Measurements from ENCODE around the gene RPA4. TPM values are rescaled to one million over a fixed set of nuclear protein-coding genes. Genes with fewer than 3 reads are reported as not detected.

Gene RPA4
- total RNA-seq, 4 donors from 2014 or later, result 0.40 to 2.5 (median 1.0) TPM

GRCh38 chrX:96861218-96861617 is 22.5 kb upstream of the RPA4 start:
- WGBS, result 72% methylated on average over 3 of the region's 3 CpGs
- TF ChIP-seq POLR2AphosphoS5 (IDR thresholded peaks at IDR 0.05), result no peak
- TF ChIP-seq, protein P1, sequence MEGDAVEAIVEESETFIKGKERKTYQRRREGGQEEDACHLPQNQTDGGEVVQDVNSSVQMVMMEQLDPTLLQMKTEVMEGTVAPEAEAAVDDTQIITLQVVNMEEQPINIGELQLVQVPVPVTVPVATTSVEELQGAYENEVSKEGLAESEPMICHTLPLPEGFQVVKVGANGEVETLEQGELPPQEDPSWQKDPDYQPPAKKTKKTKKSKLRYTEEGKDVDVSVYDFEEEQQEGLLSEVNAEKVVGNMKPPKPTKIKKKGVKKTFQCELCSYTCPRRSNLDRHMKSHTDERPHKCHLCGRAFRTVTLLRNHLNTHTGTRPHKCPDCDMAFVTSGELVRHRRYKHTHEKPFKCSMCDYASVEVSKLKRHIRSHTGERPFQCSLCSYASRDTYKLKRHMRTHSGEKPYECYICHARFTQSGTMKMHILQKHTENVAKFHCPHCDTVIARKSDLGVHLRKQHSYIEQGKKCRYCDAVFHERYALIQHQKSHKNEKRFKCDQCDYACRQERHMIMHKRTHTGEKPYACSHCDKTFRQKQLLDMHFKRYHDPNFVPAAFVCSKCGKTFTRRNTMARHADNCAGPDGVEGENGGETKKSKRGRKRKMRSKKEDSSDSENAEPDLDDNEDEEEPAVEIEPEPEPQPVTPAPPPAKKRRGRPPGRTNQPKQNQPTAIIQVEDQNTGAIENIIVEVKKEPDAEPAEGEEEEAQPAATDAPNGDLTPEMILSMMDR (IDR thresholded peaks at IDR 0.05), result no peak
- TF ChIP-seq POLR2A (IDR thresholded peaks at IDR 0.05; ENCODE audit: low read depth), result no peak
- no peak for TF ChIP-seq EP300 (IDR thresholded peaks at IDR 0.05)

DNA sequence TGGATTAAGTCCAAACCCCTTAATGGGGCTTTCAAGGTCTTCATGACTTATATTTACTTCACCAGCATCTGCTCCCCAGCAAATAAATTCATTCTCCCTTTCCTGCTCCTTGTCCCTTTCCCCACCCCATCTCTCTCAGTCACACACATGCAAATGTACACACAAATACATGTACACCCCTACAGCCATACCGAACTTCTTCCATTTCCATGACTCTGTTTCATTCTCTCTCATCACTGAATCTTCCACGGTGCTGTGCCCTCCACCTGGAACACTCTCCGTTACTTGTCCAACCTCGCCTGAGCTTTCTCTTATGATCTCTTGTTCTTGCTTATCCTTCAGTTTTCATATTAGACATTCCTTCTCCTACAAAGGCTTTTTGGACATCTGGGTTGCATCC is 22.0 kb upstream of the RPA4 start:
- 81% methylated on average over 4 of the region's 4 CpGs for WGBS
- H3K4me3 ChIP-seq, result no peak overlapping the region
- no peak for DNase-seq (ENCODE audit: extremely low spot score)
- intact Hi-C loops (cut with DNase I), result no loop called here
- H3K36me3 ChIP-seq, result no peaks in the 10 kb centered on the region
- TF ChIP-seq POLR2AphosphoS5 (IDR thresholded peaks at IDR 0.05) (no peak), EP300 (IDR thresholded peaks at IDR 0.05) (no peak), POLR2A (IDR thresholded peaks at IDR 0.05; ENCODE audit: low read depth) (no peak)
- TF ChIP-seq, protein P1 (IDR thresholded peaks at IDR 0.05), result no peak
- H3K9me3 ChIP-seq, result no peaks in the 10 kb centered on the region
- peaks cover 0 to 11% (median under 1%) of the 10 kb centered on the region in 4 donors for H3K4me1 ChIP-seq
- H3K27me3 ChIP-seq, result no peaks in the 10 kb centered on the region
- no peak overlapping the region for H3K27ac ChIP-seq (replicated peaks in 1 of 4)

More at GRCh38 chrX:96861218-96861617, 22.5 kb upstream of the RPA4 start:
- no peak overlapping the region for H3K4me3 ChIP-seq
- no peak for DNase-seq (ENCODE audit: extremely low spot score)
- peaks cover 0 to 16% (median 3%) of the 10 kb centered on the region in 4 donors for H3K4me1 ChIP-seq
- H3K27me3 ChIP-seq, result no peaks in the 10 kb centered on the region
- no peaks in the 10 kb centered on the region for H3K9me3 ChIP-seq
- no peaks in the 10 kb centered on the region for H3K36me3 ChIP-seq
- intact Hi-C loops (cut with DNase I), result no loop called here
- no peak overlapping the region for H3K27ac ChIP-seq (replicated peaks in 1 of 4)

DNA sequence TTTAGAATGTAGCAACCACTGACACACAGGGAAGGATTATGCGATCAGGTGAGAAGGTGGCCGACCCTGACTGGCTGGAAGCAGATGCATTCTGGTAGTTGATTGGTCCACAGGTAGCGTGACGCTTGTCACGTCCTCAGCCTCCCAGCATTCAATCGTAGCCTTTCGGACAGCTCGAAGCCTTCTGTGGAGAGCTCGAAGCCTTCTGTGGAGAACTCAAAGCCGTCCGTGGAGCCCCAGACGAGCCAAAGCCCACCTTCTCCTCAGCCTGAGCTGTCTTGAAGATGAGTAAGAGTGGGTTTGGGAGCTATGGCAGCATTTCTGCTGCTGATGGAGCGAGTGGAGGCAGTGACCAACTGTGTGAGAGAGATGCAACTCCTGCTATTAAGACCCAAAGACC is 319 bp downstream of the RPA4 start:
- TF ChIP-seq POLR2A (IDR thresholded peaks at IDR 0.05; ENCODE audit: low read depth), result no peak
- TF ChIP-seq POLR2AphosphoS5 (IDR thresholded peaks at IDR 0.05), result no peak
- no peak for TF ChIP-seq EP300 (IDR thresholded peaks at IDR 0.05)
- TF ChIP-seq, protein P1 (IDR thresholded peaks at IDR 0.05), result no peak
- Histone ChIP-seq H3K4me1 (no peaks in the 10 kb centered on the region), H3K27ac (replicated peaks in 1 of 4) (no peak overlapping the region), H3K36me3 (peaks cover 0 to 9% (median 3%) of the 10 kb centered on the region in 4 donors), H3K27me3 (no peaks in the 10 kb centered on the region), H3K9me3 (no peaks in the 10 kb centered on the region), H3K4me3 (no peak overlapping the region)
- no peak for DNase-seq (ENCODE audit: extremely low spot score)
- 73% methylated on average over 13 of the region's 13 CpGs for WGBS
- intact Hi-C loops (cut with DNase I), result no loop called here

GRCh38 chrX:96889726-96890125 is 6.0 kb downstream of the RPA4 start:
- TF ChIP-seq, protein P1 (IDR thresholded peaks at IDR 0.05), result no peak
- TF ChIP-seq POLR2AphosphoS5 (IDR thresholded peaks at IDR 0.05) (no peak), POLR2A (IDR thresholded peaks at IDR 0.05; ENCODE audit: low read depth) (no peak), EP300 (IDR thresholded peaks at IDR 0.05) (no peak)
- Histone ChIP-seq H3K27ac (replicated peaks in 1 of 4) (no peak overlapping the region), H3K4me3 (no peak overlapping the region), H3K27me3 (no peaks in the 10 kb centered on the region), H3K9me3 (no peaks in the 10 kb centered on the region), H3K4me1 (peaks cover 0 to 14% (median 5%) of the 10 kb centered on the region in 4 donors), H3K36me3 (no peaks in the 10 kb centered on the region)
- DNase-seq (ENCODE audit: extremely low spot score), result no peak
- WGBS, result 67% methylated on average over 1 of the region's 1 CpG
- intact Hi-C loops (cut with DNase I), result no loop called here

DNA sequence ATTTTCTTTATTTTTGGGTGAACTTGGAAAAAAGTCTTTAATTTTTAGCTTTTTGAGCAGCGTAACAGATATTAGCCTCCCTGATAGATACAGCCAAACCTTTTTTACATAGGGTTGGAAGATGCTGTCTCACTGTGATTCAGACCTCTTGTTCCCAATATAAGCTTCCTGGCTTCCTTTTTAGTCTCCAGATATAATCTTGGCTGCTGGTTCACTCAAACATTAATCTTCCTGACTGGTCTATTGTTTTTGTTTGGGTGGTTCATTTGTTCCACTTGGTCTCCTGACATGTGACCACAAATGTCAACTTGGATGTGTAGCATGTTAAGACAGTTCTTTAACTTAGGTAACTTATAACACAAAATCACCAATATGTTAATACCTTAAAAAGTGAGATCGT is 23.0 kb downstream of the RPA4 start:
- H3K9me3 ChIP-seq, result no peaks in the 10 kb centered on the region
- no peak for TF ChIP-seq POLR2A (IDR thresholded peaks at IDR 0.05; ENCODE audit: low read depth)
- peak in 1 of 2 donors; percentile 12 for TF ChIP-seq POLR2AphosphoS5 (IDR thresholded peaks at IDR 0.05)
- TF ChIP-seq, protein P1 (IDR thresholded peaks at IDR 0.05), result no peak
- intact Hi-C loops (cut with DNase I), result no loop called here
- 71% methylated on average over 2 of the region's 2 CpGs for WGBS
- no peak overlapping the region for H3K27ac ChIP-seq (replicated peaks in 1 of 4)
- no peaks in the 10 kb centered on the region for H3K36me3 ChIP-seq
- DNase-seq (ENCODE audit: extremely low spot score), result no peak
- H3K4me3 ChIP-seq, result no peak overlapping the region
- H3K4me1 ChIP-seq, result peaks cover 0 to 26% (median 12%) of the 10 kb centered on the region in 4 donors
- no peaks in the 10 kb centered on the region for H3K27me3 ChIP-seq

All from esophagus muscularis mucosa (tissue), 4 donors.